WTC11 (cell line): Measurements from ENCODE around the gene CEP19. TPM values are rescaled to one million over a fixed set of nuclear protein-coding genes. Genes with fewer than 3 reads are reported as not detected.

ENCODE experiments used
- ATAC-seq: fragments of 200-7000 bp; cut with Tn5 transposase; 2 replicates; pipeline ENCODE4 v1.10.0; 2021; ENCODE audit warnings: mild to moderate bottlenecking, moderate library complexity
- CTCF ChIA-PET: fragments of 300-600 bp; sonication (Branson Sonifier 250); formaldehyde crosslinking; loops from one replicate; lab custom pipeline; 2021; ENCODE audit warnings: antibody characterized with exemption; lab: Charles Lee
- POLR2A ChIA-PET: fragments of 350-600 bp; sonication (Branson Sonifier 250); formaldehyde crosslinking; loops from one replicate; lab custom pipeline; 2021; ENCODE audit warnings: antibody characterized with exemption; lab: Charles Lee
- DNase-seq: peaks from one replicate; pipeline ENCODE4 v3.0.0; 2021; ENCODE audit warnings: low spot score
- H3K27ac Mint-ChIP-seq: 2 replicates; pipeline ENCODE4 v1.8.0; 2021; ENCODE audit warnings: mixed read lengths
- H3K27me3 Mint-ChIP-seq: 2 replicates; pipeline ENCODE4 v1.8.0; 2021; ENCODE audit warnings: low read depth, mild to moderate bottlenecking, moderate library complexity, mixed read lengths
- H3K36me3 Mint-ChIP-seq: 2 replicates; pipeline ENCODE4 v1.8.0; 2021; ENCODE audit warnings: mixed read lengths
- H3K4me1 Mint-ChIP-seq: 2 replicates; pipeline ENCODE4 v1.8.0; 2022; ENCODE audit warnings: mixed read lengths
- H3K4me3 Mint-ChIP-seq: 2 replicates; pipeline ENCODE4 v1.8.0; 2021; ENCODE audit warnings: mild to moderate bottlenecking, moderate library complexity, mixed read lengths
- H3K9me3 Mint-ChIP-seq: 2 replicates; pipeline ENCODE4 v1.8.0; 2021; ENCODE audit warnings: mixed read lengths
- CBFB ChIP-seq: sonication (generic); formaldehyde crosslinking; IDR thresholded peaks from 2 replicates; pipeline ENCODE4 v1.8.1; 2022; ENCODE audit warnings: mild to moderate bottlenecking, low read depth, missing genetic modification reagents
- ELF4 ChIP-seq: sonication (generic); formaldehyde crosslinking; IDR thresholded peaks from 2 replicates; pipeline ENCODE4 v1.8.1; 2022; ENCODE audit warnings: low read depth, mild to moderate bottlenecking, moderate library complexity, missing genetic modification reagents
- GABPB1 ChIP-seq: sonication (generic); formaldehyde crosslinking; IDR thresholded peaks from 2 replicates; pipeline ENCODE4 v1.8.1; 2023; ENCODE audit warnings: mild to moderate bottlenecking, missing genetic modification reagents
- IRF1 ChIP-seq: sonication (generic); formaldehyde crosslinking; IDR thresholded peaks from 2 replicates; pipeline ENCODE4 v1.8.0; 2023; ENCODE audit warnings: missing genetic modification reagents
- JUN ChIP-seq: sonication (generic); formaldehyde crosslinking; IDR thresholded peaks from 2 replicates; pipeline ENCODE4 v1.8.0; 2023; ENCODE audit warnings: mild to moderate bottlenecking, missing genetic modification reagents
- MXD4 ChIP-seq: fragments of 250-450 bp; sonication (Bioruptor Pico); IDR thresholded peaks from 2 replicates; pipeline ENCODE4 v1.8.0; 2021; ENCODE audit warnings: mild to moderate bottlenecking, moderate library complexity, borderline replicate concordance
- NR1H2 ChIP-seq: sonication (generic); formaldehyde crosslinking; IDR thresholded peaks from 2 replicates; pipeline ENCODE4 v1.9.0; 2021; ENCODE audit warnings: mild to moderate bottlenecking, moderate library complexity, missing genetic modification reagents
- NR2C2 ChIP-seq: sonication (generic); formaldehyde crosslinking; IDR thresholded peaks from 2 replicates; pipeline ENCODE4 v1.8.0; 2022; ENCODE audit warnings: mild to moderate bottlenecking, missing genetic modification reagents
- NR3C1 ChIP-seq: sonication (generic); formaldehyde crosslinking; conservative IDR thresholded peaks from 2 replicates; pipeline ENCODE4 v1.8.1; 2023; ENCODE audit warnings: low read depth, mild to moderate bottlenecking, missing genetic modification reagents
- SOX15 ChIP-seq: fragments of 250-450 bp; sonication (Bioruptor Pico); IDR thresholded peaks from 2 replicates; pipeline ENCODE4 v1.9.0; 2021; ENCODE audit warnings: mild to moderate bottlenecking
- USF1 ChIP-seq: sonication (generic); formaldehyde crosslinking; IDR thresholded peaks from 2 replicates; pipeline ENCODE4 v1.8.0; 2022; ENCODE audit warnings: mild to moderate bottlenecking, missing genetic modification reagents
- USF2 ChIP-seq: sonication (generic); formaldehyde crosslinking; IDR thresholded peaks from 2 replicates; pipeline ENCODE4 v1.8.1; 2023; ENCODE audit warnings: mild to moderate bottlenecking, missing genetic modification reagents, moderate library complexity
- total RNA-seq: library from RNA; stranded (reverse); gene quantifications from 3 replicates; pipeline ENCODE4 v1.2.3, GENCODE V29; 2021
- TF ChIP-seq, protein P1 (sequence below): fragments of 250-450 bp; sonication (Bioruptor Pico); conservative IDR thresholded peaks from 2 replicates; pipeline ENCODE4 v1.9.0; 2021; ENCODE audit warnings: mild to moderate bottlenecking
- TF ChIP-seq, protein P2 (sequence below): sonication (generic); formaldehyde crosslinking; conservative IDR thresholded peaks from 2 replicates; pipeline ENCODE4 v1.8.1; 2022; ENCODE audit warnings: mild to moderate bottlenecking, missing genetic modification reagents
- TF ChIP-seq, protein P3 (sequence below): sonication (generic); formaldehyde crosslinking; IDR thresholded peaks from 2 replicates; pipeline ENCODE4 v1.8.0; 2022; ENCODE audit warnings: mild to moderate bottlenecking, missing genetic modification reagents
- TF ChIP-seq, protein P4 (sequence below): sonication (generic); formaldehyde crosslinking; IDR thresholded peaks from 2 replicates; pipeline ENCODE4 v1.8.0; 2023; ENCODE audit warnings: missing genetic modification reagents, mild to moderate bottlenecking, borderline replicate concordance
- TF ChIP-seq, protein P5 (sequence below): fragments of 200-600 bp; IDR thresholded peaks from 2 replicates; pipeline ENCODE4 v1.8.0; 2022; ENCODE audit warnings: antibody characterized with exemption
- TF ChIP-seq, protein P6 (sequence below): sonication (generic); formaldehyde crosslinking; IDR thresholded peaks from 2 replicates; pipeline ENCODE4 v1.8.0; 2022; ENCODE audit warnings: mild to moderate bottlenecking, missing genetic modification reagents

CEP19 gene
- total RNA-seq, 1 experiment from 2014 or later: 1.5 TPM

DNA sequence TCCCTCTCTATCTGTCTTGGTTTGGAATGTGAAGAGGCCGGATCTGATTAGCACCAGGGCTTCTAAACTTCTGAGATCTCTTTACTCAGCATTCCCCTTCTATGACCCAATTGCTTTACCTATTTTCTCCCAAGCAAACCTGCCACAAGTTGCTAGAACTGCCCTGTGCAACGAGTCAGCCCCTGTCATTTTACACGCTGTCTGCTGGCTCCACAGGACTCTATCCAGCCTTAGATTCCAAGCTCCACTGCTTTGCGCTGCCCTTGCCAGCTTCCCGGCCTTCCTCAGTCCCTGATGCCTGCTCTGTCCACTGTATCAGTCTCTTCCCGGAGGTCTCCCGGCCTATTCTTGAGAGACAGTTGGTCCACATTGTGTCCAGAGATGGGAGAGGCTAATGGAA is 12.3 kb downstream of the CEP19 start (continued):
- TF ChIP-seq, protein P1, sequence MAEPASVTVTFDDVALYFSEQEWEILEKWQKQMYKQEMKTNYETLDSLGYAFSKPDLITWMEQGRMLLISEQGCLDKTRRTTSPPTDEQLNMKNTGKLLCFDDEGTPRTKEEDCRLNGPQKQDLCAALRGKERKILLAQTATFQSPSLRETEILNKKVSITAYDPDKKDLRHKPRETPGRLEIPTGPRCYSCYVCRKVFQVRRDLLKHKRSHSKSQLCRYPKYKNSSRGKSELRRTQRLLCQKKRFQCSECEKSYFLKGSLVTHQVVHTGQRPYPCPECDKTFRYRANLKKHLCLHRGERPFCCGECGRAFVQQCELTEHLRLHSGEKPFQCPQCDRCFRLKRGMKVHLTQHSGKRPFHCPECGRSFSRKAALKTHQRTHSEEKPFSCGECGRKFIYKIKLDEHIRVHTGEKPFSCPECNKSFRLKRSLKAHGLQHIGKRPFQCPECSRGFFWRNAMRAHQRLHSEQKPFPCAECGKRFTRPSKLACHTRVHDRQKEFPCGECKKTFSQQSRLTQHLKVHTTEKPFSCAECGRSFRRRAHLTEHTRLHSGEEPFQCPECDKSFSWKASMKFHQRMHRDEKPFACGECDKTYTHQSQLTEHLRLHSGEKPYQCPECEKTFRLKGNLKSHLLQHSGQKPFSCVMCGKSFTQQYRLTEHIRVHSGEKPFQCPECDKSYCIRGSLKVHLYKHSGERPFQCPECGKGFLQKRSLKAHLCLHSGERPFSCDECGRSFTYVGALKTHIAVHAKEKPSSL: no peak
- TF ChIP-seq SOX15 (CRISPR knock-in tag): no peak
- TF ChIP-seq ELF4 (CRISPR knock-in tag): no peak
- TF ChIP-seq NR2C2 (CRISPR knock-in tag): no peak
- no peak for TF ChIP-seq GABPB1 (CRISPR knock-in tag)
- TF ChIP-seq, protein P2, sequence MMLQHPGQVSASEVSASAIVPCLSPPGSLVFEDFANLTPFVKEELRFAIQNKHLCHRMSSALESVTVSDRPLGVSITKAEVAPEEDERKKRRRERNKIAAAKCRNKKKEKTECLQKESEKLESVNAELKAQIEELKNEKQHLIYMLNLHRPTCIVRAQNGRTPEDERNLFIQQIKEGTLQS (CRISPR knock-in tag): no peak
- no peak for TF ChIP-seq MXD4 (CRISPR knock-in tag)

GRCh38 chr3:196697270-196697669 is 14.8 kb downstream of the CEP19 start:
- ATAC-seq: no peak
- Mint-ChIP-seq H3K9me3 (no peaks in the 10 kb centered on the region), H3K27me3 (no peaks in the 10 kb centered on the region), H3K4me3 (no peak overlapping the region), H3K4me1 (no peaks in the 10 kb centered on the region), H3K36me3 (no peaks in the 10 kb centered on the region), H3K27ac (no peak overlapping the region)
- ChIA-PET CTCF (no interaction called here), POLR2A (no interaction called here)
- no peak for DNase-seq
- no peak for TF ChIP-seq CBFB (CRISPR knock-in tag)
- TF ChIP-seq, protein P3, sequence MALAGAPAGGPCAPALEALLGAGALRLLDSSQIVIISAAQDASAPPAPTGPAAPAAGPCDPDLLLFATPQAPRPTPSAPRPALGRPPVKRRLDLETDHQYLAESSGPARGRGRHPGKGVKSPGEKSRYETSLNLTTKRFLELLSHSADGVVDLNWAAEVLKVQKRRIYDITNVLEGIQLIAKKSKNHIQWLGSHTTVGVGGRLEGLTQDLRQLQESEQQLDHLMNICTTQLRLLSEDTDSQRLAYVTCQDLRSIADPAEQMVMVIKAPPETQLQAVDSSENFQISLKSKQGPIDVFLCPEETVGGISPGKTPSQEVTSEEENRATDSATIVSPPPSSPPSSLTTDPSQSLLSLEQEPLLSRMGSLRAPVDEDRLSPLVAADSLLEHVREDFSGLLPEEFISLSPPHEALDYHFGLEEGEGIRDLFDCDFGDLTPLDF (CRISPR knock-in tag): no peak
- TF ChIP-seq IRF1 (CRISPR knock-in tag): no peak
- TF ChIP-seq, protein P4, sequence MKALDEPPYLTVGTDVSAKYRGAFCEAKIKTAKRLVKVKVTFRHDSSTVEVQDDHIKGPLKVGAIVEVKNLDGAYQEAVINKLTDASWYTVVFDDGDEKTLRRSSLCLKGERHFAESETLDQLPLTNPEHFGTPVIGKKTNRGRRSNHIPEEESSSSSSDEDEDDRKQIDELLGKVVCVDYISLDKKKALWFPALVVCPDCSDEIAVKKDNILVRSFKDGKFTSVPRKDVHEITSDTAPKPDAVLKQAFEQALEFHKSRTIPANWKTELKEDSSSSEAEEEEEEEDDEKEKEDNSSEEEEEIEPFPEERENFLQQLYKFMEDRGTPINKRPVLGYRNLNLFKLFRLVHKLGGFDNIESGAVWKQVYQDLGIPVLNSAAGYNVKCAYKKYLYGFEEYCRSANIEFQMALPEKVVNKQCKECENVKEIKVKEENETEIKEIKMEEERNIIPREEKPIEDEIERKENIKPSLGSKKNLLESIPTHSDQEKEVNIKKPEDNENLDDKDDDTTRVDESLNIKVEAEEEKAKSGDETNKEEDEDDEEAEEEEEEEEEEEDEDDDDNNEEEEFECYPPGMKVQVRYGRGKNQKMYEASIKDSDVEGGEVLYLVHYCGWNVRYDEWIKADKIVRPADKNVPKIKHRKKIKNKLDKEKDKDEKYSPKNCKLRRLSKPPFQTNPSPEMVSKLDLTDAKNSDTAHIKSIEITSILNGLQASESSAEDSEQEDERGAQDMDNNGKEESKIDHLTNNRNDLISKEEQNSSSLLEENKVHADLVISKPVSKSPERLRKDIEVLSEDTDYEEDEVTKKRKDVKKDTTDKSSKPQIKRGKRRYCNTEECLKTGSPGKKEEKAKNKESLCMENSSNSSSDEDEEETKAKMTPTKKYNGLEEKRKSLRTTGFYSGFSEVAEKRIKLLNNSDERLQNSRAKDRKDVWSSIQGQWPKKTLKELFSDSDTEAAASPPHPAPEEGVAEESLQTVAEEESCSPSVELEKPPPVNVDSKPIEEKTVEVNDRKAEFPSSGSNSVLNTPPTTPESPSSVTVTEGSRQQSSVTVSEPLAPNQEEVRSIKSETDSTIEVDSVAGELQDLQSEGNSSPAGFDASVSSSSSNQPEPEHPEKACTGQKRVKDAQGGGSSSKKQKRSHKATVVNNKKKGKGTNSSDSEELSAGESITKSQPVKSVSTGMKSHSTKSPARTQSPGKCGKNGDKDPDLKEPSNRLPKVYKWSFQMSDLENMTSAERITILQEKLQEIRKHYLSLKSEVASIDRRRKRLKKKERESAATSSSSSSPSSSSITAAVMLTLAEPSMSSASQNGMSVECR: no peak
- TF ChIP-seq SOX15 (CRISPR knock-in tag): no peak
- TF ChIP-seq, protein P5, sequence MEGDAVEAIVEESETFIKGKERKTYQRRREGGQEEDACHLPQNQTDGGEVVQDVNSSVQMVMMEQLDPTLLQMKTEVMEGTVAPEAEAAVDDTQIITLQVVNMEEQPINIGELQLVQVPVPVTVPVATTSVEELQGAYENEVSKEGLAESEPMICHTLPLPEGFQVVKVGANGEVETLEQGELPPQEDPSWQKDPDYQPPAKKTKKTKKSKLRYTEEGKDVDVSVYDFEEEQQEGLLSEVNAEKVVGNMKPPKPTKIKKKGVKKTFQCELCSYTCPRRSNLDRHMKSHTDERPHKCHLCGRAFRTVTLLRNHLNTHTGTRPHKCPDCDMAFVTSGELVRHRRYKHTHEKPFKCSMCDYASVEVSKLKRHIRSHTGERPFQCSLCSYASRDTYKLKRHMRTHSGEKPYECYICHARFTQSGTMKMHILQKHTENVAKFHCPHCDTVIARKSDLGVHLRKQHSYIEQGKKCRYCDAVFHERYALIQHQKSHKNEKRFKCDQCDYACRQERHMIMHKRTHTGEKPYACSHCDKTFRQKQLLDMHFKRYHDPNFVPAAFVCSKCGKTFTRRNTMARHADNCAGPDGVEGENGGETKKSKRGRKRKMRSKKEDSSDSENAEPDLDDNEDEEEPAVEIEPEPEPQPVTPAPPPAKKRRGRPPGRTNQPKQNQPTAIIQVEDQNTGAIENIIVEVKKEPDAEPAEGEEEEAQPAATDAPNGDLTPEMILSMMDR: no peak
- no peak for TF ChIP-seq USF1
- no peak for TF ChIP-seq USF2 (CRISPR knock-in tag)
- TF ChIP-seq JUN (CRISPR knock-in tag): no peak
- no peak for TF ChIP-seq NR1H2 (CRISPR knock-in tag)
- TF ChIP-seq NR3C1: no peak
- TF ChIP-seq, protein P6, sequence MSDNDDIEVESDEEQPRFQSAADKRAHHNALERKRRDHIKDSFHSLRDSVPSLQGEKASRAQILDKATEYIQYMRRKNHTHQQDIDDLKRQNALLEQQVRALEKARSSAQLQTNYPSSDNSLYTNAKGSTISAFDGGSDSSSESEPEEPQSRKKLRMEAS (CRISPR knock-in tag): no peak
